ENCODE data around the gene FRMD4A.

Gene FRMD4A

GRCh38 chr10:14330388-14331061 lies at the start of gene FRMD4A:
Gene FRMD4A, minus strand, starts transcription at chr10:14330924.
- DNase-seq: no peak

- DNase-seq: no peak
Measured at GRCh38 chr10:14379556-14380280, 49.0 kb upstream of the FRMD4A start.

- no peak for DNase-seq
Measured at GRCh38 chr10:14378387-14378960, 47.8 kb upstream of the FRMD4A start.

GRCh38 chr10:14377591-14378175 lies 47.0 kb upstream of the FRMD4A start:
- no peak for DNase-seq

GRCh38 chr10:14374745-14375445 lies 44.2 kb upstream of the FRMD4A start:
- no peak for DNase-seq

GRCh38 chr10:14372606-14373005 lies 41.9 kb upstream of the FRMD4A start:
- no peak for DNase-seq

- no peak for DNase-seq
Measured at GRCh38 chr10:14371581-14371980, 40.9 kb upstream of the FRMD4A start.

- DNase-seq: no peak
Measured at GRCh38 chr10:14370894-14371293, 40.2 kb upstream of the FRMD4A start.

- no peak for DNase-seq
Measured at GRCh38 chr10:14369906-14370305, 39.2 kb upstream of the FRMD4A start.

- DNase-seq: no peak
Measured at GRCh38 chr10:14366760-14367159, 36.0 kb upstream of the FRMD4A start.

GRCh38 chr10:14365266-14365665 lies 34.5 kb upstream of the FRMD4A start:
- DNase-seq: no peak

GRCh38 chr10:14362104-14362503 lies 31.4 kb upstream of the FRMD4A start:
- no peak for DNase-seq

- no peak for DNase-seq
Measured at GRCh38 chr10:14360961-14361360, 30.2 kb upstream of the FRMD4A start.

- DNase-seq: no peak
Measured at GRCh38 chr10:14360515-14360914, 29.8 kb upstream of the FRMD4A start.

- no peak for DNase-seq
Measured at GRCh38 chr10:14358886-14359573, 28.3 kb upstream of the FRMD4A start.

GRCh38 chr10:14356921-14357320 lies 26.2 kb upstream of the FRMD4A start:
- no peak for DNase-seq

- no peak for DNase-seq
Measured at GRCh38 chr10:14355750-14356149, 25.0 kb upstream of the FRMD4A start.

GRCh38 chr10:14353291-14353913 lies 22.7 kb upstream of the FRMD4A start:
- no peak for DNase-seq

- no peak for DNase-seq
Measured at GRCh38 chr10:14350006-14350405, 19.3 kb upstream of the FRMD4A start.

- no peak for DNase-seq
Measured at GRCh38 chr10:14349081-14349480, 18.4 kb upstream of the FRMD4A start.

- no peak for DNase-seq
Measured at GRCh38 chr10:14345262-14345661, 14.5 kb upstream of the FRMD4A start.
